Right atrium auricular region (tissue), 2 donors: ENCODE measurements around the gene CEBPZOS. TPM values are rescaled to one million over a fixed set of nuclear protein-coding genes. Genes with fewer than 3 reads are reported as not detected.

ENCODE experiments used
- DNase-seq: peaks from one replicate; pipeline ENCODE4 v3.0.0-alpha.2; 2019; ENCODE audit warnings: low spot score
- H3K27ac ChIP-seq, 2 donors: fragments of 200-600 bp; sonication (generic); 1 replicate in 1 of 2; 2 replicates in 1 of 2; pipeline ENCODE4 v1.5.1; 2016 to 2019
- H3K27me3 ChIP-seq, 2 donors: fragments of 200-600 bp; sonication (generic); one replicate each; pipeline versions ENCODE4 v1.5.1 to v1.6.0; 2017 to 2019
- H3K36me3 ChIP-seq: fragments of 200-600 bp; sonication (generic); one replicate; pipeline ENCODE4 v1.5.1; 2016
- H3K4me1 ChIP-seq, 2 donors: fragments of 200-600 bp; sonication (generic); one replicate each; pipeline versions ENCODE4 v1.5.1 to v1.6.0; 2017 to 2019
- H3K4me3 ChIP-seq, 2 donors: fragments of 200-600 bp; sonication (generic); 1 replicate in 1 of 2; 2 replicates in 1 of 2; pipeline ENCODE4 v1.5.1; 2017 to 2019; ENCODE audit warnings: mild to moderate bottlenecking in 1 of 2, moderate library complexity in 1 of 2
- H3K9me3 ChIP-seq, 2 donors: fragments of 200-600 bp; sonication (generic); one replicate each; pipeline ENCODE4 v1.5.1; 2019
- total RNA-seq, 2 donors: library from RNA; depleted of rRNA; stranded (reverse); fragments of >200 nt; gene quantifications; one replicate each; pipeline ENCODE4 v1.1.0, GENCODE V29; 2016
- TF ChIP-seq, protein P1 (sequence below), 2 donors: fragments of 200-600 bp; sonication (generic); IDR thresholded peaks; one replicate each; pipeline ENCODE4 v1.5.1; 2019; ENCODE audit warnings: antibody characterized with exemption in 2 of 2

The CEBPZOS gene
- total RNA-seq, 2 donors from 2014 or later, result 21.1 to 37.9 TPM

DNA sequence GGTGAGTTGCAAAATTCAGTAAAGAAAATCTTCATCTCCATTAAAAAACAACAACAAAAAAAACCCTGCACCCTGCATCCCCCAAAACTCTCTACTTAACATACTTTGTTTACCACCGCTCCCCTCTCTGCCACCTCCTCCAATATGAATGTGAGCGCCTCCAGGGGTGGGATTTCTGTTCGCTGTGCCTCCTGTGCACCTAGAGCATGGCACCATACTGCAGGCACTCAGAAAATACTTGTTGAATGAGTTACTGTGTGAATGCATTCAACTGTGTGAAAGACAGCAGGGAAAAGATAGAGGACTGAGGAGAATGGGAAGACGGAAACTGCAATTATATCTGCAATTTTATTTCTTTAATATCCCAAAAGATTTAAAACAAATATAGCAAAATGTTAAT lies 30.6 kb downstream of the CEBPZOS start:
- Histone ChIP-seq H3K27ac (no peak overlapping the region), H3K4me1 (peaks cover 0 to 18% of the 10 kb centered on the region in 2 donors), H3K27me3 (no peaks in the 10 kb centered on the region), H3K9me3 (no peaks in the 10 kb centered on the region), H3K36me3 (peaks cover 28% of the 10 kb centered on the region), H3K4me3 (no peak overlapping the region)
- TF ChIP-seq, protein P1, sequence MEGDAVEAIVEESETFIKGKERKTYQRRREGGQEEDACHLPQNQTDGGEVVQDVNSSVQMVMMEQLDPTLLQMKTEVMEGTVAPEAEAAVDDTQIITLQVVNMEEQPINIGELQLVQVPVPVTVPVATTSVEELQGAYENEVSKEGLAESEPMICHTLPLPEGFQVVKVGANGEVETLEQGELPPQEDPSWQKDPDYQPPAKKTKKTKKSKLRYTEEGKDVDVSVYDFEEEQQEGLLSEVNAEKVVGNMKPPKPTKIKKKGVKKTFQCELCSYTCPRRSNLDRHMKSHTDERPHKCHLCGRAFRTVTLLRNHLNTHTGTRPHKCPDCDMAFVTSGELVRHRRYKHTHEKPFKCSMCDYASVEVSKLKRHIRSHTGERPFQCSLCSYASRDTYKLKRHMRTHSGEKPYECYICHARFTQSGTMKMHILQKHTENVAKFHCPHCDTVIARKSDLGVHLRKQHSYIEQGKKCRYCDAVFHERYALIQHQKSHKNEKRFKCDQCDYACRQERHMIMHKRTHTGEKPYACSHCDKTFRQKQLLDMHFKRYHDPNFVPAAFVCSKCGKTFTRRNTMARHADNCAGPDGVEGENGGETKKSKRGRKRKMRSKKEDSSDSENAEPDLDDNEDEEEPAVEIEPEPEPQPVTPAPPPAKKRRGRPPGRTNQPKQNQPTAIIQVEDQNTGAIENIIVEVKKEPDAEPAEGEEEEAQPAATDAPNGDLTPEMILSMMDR (IDR thresholded peaks at IDR 0.05), result no peak
- no peak for DNase-seq

DNA sequence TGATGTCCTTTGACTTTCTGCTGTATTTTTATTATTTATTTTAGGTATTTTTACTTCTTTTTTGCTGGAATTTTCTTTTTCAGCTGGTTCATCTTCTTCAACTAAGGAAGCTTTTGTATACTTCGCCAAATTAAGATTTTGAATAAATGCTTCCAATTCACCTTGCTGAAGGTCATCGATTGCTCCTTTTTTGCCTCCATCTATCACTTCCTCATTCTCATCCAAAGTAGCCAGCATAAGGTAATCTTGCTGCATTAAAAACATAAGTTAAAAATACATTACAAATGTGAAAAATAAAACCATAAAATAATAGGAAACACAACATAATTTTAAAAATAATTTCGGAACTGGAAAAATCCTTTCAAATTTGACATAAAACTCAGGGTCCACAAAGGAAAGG lies 32.5 kb downstream of the CEBPZOS start:
- H3K27ac ChIP-seq, result no peak overlapping the region
- no peak overlapping the region for H3K4me3 ChIP-seq
- H3K27me3 ChIP-seq, result no peaks in the 10 kb centered on the region
- TF ChIP-seq, protein P1 (IDR thresholded peaks at IDR 0.05), result no peak
- peaks cover 0 to 33% of the 10 kb centered on the region in 2 donors for H3K4me1 ChIP-seq
- peaks cover 14% of the 10 kb centered on the region for H3K36me3 ChIP-seq
- no peaks in the 10 kb centered on the region for H3K9me3 ChIP-seq
- DNase-seq, result no peak

DNA sequence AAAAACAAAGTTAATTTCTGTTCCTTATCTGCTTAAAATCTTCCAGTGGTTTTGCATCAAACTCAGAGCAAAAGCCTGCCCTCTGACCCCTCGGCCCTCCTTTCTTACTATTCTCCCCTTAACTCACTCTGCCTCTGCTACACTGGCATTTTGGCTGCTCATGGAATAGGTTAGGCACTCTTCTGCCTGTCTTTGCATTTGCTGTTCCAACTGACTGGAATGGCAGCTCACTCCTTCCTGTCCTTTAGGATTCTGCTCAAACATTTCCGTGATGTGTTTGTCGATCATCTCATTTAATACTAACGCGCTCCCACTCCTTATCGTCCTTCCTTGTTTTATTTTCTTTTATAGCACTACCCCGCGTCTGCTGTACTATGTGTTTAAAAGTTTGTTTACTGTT lies 34.3 kb downstream of the CEBPZOS start:
- Histone ChIP-seq H3K4me1 (peaks cover 0 to 37% of the 10 kb centered on the region in 2 donors), H3K27me3 (no peaks in the 10 kb centered on the region), H3K9me3 (no peaks in the 10 kb centered on the region), H3K27ac (peak overlapping the region; percentile 88 to 93), H3K36me3 (peaks cover 14% of the 10 kb centered on the region), H3K4me3 (peak overlapping the region; percentile 75 to 86)
- TF ChIP-seq, protein P1 (IDR thresholded peaks at IDR 0.05), result no peak
- DNase-seq, result no peak

DNA sequence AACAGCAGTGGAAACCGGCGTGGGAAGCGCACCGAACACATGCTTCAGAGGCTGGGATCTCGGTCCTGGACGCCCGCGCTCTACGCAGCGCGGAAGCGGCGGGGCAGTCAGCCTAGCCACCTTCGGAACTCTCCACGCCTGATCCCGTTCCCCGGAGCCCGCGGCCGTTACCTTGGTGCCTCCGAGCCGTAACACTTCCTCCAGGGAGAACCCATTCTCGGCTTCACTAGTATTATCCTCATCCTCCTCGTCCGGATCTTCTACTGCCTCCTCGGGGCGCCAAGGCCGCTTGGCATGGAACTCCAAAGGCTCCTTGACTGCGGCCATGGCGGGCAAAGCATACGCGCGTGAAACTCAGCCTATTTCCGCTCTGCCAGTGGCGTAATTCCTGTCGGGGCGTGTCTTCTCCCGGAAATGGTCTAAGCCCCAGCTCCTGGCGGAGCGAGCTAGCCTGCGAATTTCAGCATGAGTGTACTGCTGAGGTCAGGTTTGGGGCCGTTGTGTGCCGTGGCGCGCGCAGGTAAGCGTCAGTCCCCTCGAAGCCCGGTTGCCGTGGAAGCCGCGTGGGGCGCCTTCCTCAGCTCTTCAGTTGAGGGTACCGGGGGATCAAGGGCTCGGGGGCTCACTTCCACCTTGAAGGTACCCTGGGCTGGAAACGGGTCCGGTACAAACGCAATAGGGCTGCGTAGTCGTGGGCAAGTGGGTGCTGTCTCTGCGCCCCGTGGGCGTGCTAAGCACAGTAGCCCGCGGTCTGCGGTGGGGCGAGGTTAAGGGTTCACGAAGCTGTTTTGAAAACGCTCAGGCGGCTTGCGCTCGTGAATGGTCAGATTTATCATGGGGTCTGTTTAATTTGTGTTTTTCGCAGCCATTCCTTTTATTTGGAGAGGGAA lies 35.2 kb downstream of the CEBPZOS start, which contains the start of the genes CEBPZ and NDUFAF7:
Gene CEBPZ, minus strand, starts transcription at position 356 of the 890 bp plus-strand sequence. Its CDS starts 29 bp downstream, at position 327.
Gene NDUFAF7, plus strand, starts transcription at position 418 of the 890 bp plus-strand sequence. Its CDS starts 48 bp downstream, at position 466.
- no peaks in the 10 kb centered on the region for H3K27me3 ChIP-seq
- H3K27ac ChIP-seq, result peak within 1 kb of the TSS; percentile 88 to 93
- TF ChIP-seq, protein P1 (IDR thresholded peaks at IDR 0.05), result no peak
- H3K36me3 ChIP-seq, result peaks cover 14% of the 10 kb centered on the region
- peak; percentile 95 for DNase-seq
- peak within 1 kb of the TSS; percentile 75 to 86 for H3K4me3 ChIP-seq
- H3K4me1 ChIP-seq, result peaks cover 0 to 37% of the 10 kb centered on the region in 2 donors
- H3K9me3 ChIP-seq, result no peaks in the 10 kb centered on the region

DNA sequence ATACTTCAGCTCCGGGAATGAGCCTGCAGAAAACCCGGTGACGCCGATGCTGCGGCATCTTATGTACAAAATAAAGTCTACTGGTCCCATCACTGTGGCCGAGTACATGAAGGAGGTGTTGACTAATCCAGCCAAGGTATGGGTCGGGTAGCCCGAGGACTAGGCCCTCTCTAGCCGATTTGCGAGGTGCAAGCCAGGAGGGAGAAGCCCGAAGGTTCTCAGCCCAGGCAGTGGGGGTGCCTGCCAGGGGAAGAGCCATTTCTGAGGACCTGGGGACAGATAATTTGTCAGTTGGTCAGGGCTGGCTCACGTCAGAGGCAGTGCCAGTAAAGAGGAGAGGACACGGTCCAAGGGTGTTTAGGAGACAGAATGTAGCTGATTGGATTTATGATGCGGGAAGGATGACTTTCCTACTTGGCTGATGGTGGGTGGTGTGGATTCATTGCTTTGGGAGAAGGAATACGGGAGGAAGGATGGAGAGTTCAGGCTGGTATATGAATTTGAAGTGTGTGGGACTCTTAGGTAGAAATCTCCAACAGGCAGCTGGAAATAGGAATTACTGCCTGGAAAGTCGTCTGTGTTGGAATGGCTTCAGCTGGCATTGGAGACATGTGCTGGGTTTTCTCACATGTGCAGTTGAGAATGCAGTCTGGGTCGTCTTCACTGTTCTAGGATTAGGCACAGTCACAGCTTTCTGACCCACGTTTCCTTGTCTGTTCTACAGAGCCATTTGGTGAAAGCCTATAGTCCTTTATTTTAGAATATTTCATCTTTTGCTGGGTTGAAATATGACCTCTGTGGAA lies 36.0 kb downstream of the CEBPZOS start:
- TF ChIP-seq, protein P1 (IDR thresholded peaks at IDR 0.05), result no peak

More for the DNA sequence above, 36.0 kb downstream of the CEBPZOS start:
- DNase-seq, result no peak
- Histone ChIP-seq H3K4me1 (peaks cover 0 to 37% of the 10 kb centered on the region in 2 donors), H3K27ac (peak overlapping the region; percentile 88 to 93), H3K4me3 (peak overlapping the region; percentile 75 to 86), H3K9me3 (no peaks in the 10 kb centered on the region), H3K27me3 (no peaks in the 10 kb centered on the region), H3K36me3 (peaks cover 14% of the 10 kb centered on the region)
